GM18867 (cell line): ENCODE data around the gene ZNF487.
"Not testable (repeated sequence)": the region's sequence is repeated elsewhere in the genome, so short reads cannot be mapped to it uniquely, and the experiment has no call there.

Experiments
- ATAC-seq: cut with Tn5 transposase; IDR thresholded peaks from one replicate; pipeline ENCODE4 v1.9.1; 2021; ENCODE audit warnings: mild to moderate bottlenecking, moderate library complexity; ENCODE audit not compliant: unreplicated experiment

Gene ZNF487

DNA sequence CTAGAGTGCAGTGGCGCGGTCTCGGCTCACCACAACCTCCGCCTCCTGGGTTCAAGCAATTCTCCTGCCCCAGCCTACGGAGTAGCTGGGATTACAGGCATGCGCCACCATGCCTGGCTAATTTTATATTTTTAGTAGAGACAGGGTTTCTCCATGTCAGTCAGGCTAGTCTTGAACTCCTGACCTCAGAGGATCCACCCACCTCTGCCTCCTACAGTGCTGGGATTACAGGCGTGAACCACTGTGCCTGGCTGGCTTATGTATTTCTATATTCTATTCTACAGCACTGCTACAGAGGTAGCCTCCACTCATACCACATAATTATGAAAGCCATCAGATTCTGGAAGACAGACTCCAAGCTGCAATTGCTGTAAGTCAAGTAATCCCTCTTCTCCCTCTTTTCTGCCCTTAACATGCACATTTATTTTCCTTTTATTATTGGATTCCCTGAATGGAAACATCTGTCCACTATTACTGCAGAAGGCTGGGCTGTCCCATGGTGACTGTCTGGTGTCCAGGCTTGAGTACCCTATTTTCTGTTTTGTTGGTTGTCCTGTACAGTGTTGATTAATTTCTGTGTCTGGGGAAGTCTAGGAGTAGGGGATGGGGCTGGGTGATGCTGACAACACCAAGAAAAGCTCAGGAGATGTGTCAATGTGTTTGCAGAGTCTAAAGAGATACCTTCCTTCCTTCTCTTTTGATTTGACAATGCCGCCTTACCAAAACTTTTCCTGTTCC lies 5.8 kb upstream of the ZNF487 start:
- no peak for ATAC-seq

DNA sequence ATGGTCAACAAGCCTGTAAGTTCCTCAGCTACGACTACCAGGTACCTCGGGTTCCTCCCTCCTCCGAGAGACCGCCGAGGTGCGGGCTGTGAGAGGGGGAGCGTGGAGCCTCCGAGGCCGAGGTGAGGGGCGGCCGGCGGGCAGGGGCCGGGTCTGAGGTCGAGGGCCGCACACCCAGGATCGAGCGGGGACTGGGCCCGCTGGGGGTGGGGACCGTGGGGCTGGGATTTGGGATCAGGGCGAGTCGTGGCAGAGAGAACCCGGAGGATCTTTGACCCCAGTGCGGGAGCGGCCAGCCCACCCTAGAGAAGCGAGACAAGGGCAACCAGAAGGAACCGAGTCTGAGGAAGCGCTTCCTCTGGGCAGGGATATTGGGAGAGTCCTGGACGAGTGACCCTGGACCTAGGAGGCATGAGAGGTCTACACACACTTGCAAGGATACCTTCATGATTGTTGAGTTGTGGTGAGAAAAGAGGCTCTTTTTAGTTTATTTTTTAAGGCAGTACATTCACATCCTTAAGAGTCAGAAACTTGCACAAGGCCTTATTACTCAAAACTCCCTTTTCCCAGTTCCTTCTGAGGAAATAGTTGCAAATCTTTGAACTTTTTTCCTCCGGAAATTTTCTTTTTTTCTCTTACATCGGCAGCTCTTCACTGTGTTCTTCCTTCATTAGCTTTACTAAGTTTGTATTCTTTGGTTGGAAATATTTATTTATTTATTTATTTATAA lies 395 bp downstream of the ZNF487 start:
- no peak for ATAC-seq

DNA sequence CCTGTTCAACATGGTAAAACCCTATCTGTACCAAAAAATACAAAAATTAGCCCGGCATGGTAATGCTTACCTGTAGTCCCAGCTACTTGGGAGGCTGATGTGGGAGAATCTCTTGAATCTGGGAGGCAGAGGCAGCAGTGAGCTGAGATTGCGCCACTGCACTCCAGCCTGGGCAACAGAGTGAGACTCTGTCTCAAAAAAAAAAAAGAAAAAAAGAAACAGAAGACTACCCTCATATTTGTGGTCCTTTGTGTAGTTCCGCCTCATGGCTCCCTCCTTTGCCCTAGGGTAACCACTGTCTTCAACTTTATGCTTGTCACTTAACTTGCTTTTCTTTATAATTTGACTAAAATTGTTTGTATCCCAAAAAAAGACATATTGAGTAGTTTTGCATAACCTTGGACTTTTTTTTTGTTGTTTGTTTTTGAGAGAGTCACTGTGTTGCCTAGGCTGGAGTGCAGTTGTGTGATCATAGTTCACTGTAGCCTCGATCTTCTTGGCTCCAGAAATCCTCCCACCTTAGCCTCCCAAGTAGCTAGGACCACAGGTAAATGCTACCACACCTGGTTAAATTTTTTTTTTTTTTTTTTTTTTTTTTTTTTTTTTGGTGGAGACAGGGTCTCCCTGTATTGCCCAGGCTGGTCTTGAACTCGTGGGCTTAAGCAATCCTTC lies 3.7 kb downstream of the ZNF487 start:
- ATAC-seq, result no peak

- ATAC-seq, result no peak
Measured at GRCh38 chr10:43444323-43444722, 7.4 kb downstream of the ZNF487 start.

DNA sequence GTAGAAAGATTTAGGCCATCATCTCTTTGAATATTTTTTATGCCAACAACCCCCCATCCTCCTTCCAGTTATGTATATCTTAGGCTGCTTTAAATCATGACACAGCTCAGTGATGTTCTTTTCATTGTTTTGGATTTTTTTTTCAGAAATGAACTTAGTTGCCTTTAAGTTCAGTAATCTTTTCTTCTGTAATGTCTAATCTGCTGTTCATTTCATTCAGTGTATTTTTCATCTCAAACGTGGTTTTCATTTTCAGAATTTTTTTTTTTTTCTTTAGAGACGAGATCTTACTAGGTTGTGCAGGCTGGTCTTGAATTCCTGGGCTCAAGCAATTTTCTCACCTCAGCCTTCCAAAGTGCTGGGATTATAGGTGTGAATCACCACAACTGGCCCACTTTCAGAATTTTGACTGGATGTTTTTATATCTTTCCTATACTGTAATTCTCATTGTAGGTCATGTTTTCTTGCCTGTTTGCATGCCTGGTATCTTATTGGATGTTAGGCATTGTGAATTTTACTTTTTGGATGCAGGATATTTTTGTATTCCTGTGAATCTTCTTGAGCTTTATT lies 8.1 kb downstream of the ZNF487 start:
- ATAC-seq, result no peak

GRCh38 chr10:43446219-43447017 lies 9.5 kb downstream of the ZNF487 start:
- not testable (repeated sequence) for ATAC-seq

- no peak for ATAC-seq
Measured at GRCh38 chr10:43448742-43449141, 11.8 kb downstream of the ZNF487 start.

DNA sequence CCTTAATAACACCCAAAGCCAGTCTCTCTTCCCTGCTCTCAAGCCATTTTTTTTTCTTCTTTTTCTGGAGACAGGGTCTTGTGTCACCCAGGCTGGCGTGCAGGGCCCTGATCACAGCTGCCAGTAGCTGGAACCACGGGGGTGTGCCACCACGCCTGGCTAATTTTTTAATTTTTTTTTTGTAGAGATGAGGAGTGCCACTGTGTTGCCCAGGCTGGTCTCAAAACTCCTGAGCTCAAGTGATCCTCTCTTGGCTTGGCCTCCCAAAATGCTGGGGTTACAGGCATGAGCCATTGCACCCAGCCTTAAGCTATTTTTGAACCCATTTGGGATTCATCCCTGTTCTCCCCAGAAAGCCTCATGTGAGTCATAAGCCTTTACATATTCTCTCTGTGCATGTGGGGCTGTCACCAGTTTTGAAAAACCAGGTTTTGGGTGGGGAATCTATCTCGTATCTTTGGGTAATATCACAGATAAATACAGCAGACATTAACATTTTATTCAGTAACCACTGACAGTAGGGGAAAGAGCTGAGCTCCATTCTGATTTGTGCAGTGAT lies 15.5 kb downstream of the ZNF487 start:
- no peak for ATAC-seq

DNA sequence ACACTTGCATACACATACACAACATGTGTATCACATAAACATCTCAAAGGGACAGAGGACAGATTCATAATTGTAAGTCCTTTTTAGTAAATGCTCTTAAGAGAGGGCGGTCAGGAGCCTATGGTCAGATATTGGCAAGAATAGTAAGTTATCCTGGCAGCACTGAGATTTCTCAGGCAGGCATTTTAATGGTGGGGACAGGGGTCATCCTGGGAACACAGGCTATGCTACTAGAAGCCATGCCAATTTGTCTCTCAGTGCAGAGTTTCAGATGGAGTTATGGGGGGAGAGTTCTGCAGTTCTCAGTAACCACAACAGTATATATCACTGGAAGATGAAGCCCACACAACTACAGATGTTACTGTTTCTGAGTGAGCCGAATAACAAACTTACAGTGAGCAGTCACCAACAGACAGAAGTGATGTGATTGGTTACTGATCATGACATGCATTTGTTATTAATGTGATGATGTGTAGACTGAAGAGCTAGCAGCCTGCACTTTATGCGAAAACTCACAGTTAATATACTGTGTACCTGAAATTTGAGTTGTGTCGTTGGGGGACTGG lies 16.4 kb downstream of the ZNF487 start:
- no peak for ATAC-seq

- not testable (repeated sequence) for ATAC-seq
Measured at GRCh38 chr10:43454025-43454424, 17.1 kb downstream of the ZNF487 start.

DNA sequence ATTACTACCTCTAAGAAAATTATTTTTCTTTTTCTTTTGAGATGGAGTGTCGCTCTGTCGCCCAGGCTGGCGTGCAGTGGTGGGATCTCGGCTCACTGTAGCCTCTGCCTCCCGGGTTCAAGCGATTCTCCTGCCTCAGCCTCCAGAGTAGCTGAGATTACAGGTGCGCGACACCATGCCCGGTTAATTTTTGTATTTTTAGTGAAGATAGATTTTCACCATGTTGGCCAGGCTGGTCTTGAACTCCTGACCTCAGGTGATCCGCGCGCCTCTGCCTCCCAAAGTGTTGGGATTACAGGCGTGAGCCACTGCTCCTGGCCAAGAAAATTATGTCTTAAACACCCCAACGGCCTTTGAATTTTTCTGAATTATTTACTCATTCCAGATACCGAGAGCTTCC lies 19.6 kb downstream of the ZNF487 start:
- not testable (repeated sequence) for ATAC-seq

- ATAC-seq, result no peak
Measured at GRCh38 chr10:43458227-43458626, 21.3 kb downstream of the ZNF487 start.

GRCh38 chr10:43461950-43462349 lies 25.0 kb downstream of the ZNF487 start:
- peak; percentile 72 for ATAC-seq

GRCh38 chr10:43465086-43465735 lies 28.3 kb downstream of the ZNF487 start:
- not testable (repeated sequence) for ATAC-seq

- not testable (repeated sequence) for ATAC-seq
Measured at GRCh38 chr10:43465736-43466120, 28.8 kb downstream of the ZNF487 start.

DNA sequence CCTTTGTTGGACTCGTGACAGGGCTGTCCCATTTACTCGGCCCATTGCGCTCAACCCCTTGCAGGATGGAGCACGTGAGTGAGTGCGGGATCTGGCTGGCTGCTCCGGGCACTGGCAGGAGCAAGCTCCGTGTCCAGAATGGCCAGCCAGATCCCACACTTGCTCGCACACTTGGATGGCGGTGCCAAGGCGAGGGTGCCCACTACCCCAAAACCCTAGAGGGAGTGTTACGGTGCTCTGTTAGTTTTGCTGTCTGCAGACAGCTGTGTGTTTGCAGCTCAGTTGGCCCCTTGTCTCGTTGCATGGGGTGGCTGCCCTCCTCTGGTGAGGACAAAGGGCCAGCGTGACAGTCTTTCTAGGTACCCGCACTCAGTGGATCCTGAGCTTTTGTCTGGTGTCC lies 34.2 kb downstream of the ZNF487 start:
- ATAC-seq, result no peak

- ATAC-seq, result no peak
Measured at GRCh38 chr10:43471935-43472720, 35.2 kb downstream of the ZNF487 start.

GRCh38 chr10:43479275-43479674 lies 42.4 kb downstream of the ZNF487 start:
- no peak for ATAC-seq
